H9 (cell line): ENCODE measurements around the gene MAD1L1. TPM values are rescaled to one million over a fixed set of nuclear protein-coding genes. Genes with fewer than 3 reads are reported as not detected.

Experiments used
- DNase-seq: peaks from one replicate; pipeline ENCODE4 v3.0.0-alpha.2; 2017
- H2AFZ ChIP-seq: one replicate; pipeline ENCODE4 v1.6.1; 2013; ENCODE audit warnings: mild to moderate bottlenecking, low read length, control low read depth, moderate library complexity
- H2AK5ac ChIP-seq: 2 replicates; pipeline ENCODE4 v1.6.1; 2013; ENCODE audit warnings: low read length, control low read depth, mixed read lengths; ENCODE audit not compliant: insufficient read length
- H2BK120ac ChIP-seq: one replicate; pipeline ENCODE4 v1.6.1; 2013; ENCODE audit warnings: low read depth, mild to moderate bottlenecking, low read length, control low read depth, inconsistent platforms; ENCODE audit not compliant: poor library complexity, severe bottlenecking
- H2BK12ac ChIP-seq: 2 replicates; pipeline ENCODE4 v1.6.1; 2013; ENCODE audit warnings: low read length, control low read depth, mixed read lengths, low read depth; ENCODE audit not compliant: insufficient read length
- H2BK15ac ChIP-seq: 2 replicates; pipeline ENCODE4 v1.6.1; 2013; ENCODE audit warnings: low read depth, low read length, control low read depth
- H2BK20ac ChIP-seq: one replicate; pipeline ENCODE4 v1.6.1; 2013; ENCODE audit warnings: low read depth, mild to moderate bottlenecking, low read length, control low read depth, inconsistent platforms; ENCODE audit not compliant: poor library complexity, severe bottlenecking
- H2BK5ac ChIP-seq: 2 replicates; pipeline ENCODE4 v1.6.1; 2013; ENCODE audit warnings: low read length, control low read depth, mixed read lengths; ENCODE audit not compliant: insufficient read length
- H3K14ac ChIP-seq: 2 replicates; pipeline ENCODE4 v1.6.1; 2013; ENCODE audit warnings: low read length, control low read depth; ENCODE audit not compliant: insufficient read depth
- H3K18ac ChIP-seq: 2 replicates; pipeline ENCODE4 v1.6.1; 2013; ENCODE audit warnings: low read depth, mild to moderate bottlenecking, mixed read lengths, low read length, control low read depth; ENCODE audit not compliant: insufficient read length
- H3K23ac ChIP-seq: 2 replicates; pipeline ENCODE4 v1.6.1; 2013; ENCODE audit warnings: low read length, control low read depth, mixed read lengths, low read depth; ENCODE audit not compliant: insufficient read length
- H3K23me2 ChIP-seq: 2 replicates; pipeline ENCODE4 v1.6.1; 2013; ENCODE audit warnings: low read depth, mild to moderate bottlenecking, mixed read lengths, low read length, control low read depth; ENCODE audit not compliant: insufficient read length, poor library complexity, severe bottlenecking
- H3K27ac ChIP-seq: 2 replicates; pipeline ENCODE4 v1.5.1; 2013; ENCODE audit warnings: low read length, control low read depth, mixed read lengths, low read depth; ENCODE audit not compliant: insufficient read length
- H3K27me3 ChIP-seq: 2 replicates; pipeline ENCODE4 v1.6.1; 2013; ENCODE audit warnings: low read length, control low read depth, inconsistent platforms; ENCODE audit not compliant: insufficient read depth
- H3K4ac ChIP-seq: 2 replicates; pipeline ENCODE4 v1.6.1; 2013; ENCODE audit warnings: low read depth, mild to moderate bottlenecking, control low read depth, inconsistent platforms, low read length, moderate library complexity
- H3K4me1 ChIP-seq: 2 replicates; pipeline ENCODE4 v1.6.1; 2013; ENCODE audit warnings: low read length, control low read depth, inconsistent platforms; ENCODE audit not compliant: insufficient read depth
- H3K4me2 ChIP-seq: 2 replicates; pipeline ENCODE4 v1.6.1; 2013; ENCODE audit warnings: low read length, control low read depth, mixed read lengths; ENCODE audit not compliant: insufficient read length, insufficient read depth
- H3K56ac ChIP-seq: 2 replicates; pipeline ENCODE4 v1.6.1; 2013; ENCODE audit warnings: low read depth, mild to moderate bottlenecking, mixed read lengths, low read length, control low read depth; ENCODE audit not compliant: insufficient read length
- H3K79me1 ChIP-seq: 2 replicates; pipeline ENCODE4 v1.6.1; 2013; ENCODE audit warnings: low read depth, mild to moderate bottlenecking, moderate library complexity, low read length, control low read depth, inconsistent platforms; ENCODE audit not compliant: insufficient read depth, poor library complexity, severe bottlenecking
- H3K79me2 ChIP-seq: 2 replicates; pipeline ENCODE4 v1.6.1; 2013; ENCODE audit warnings: low read length, control low read depth, inconsistent platforms; ENCODE audit not compliant: insufficient read depth
- H3K9ac ChIP-seq: 2 replicates; pipeline ENCODE4 v1.6.1; 2013; ENCODE audit warnings: low read length, control low read depth, mixed read lengths; ENCODE audit not compliant: insufficient read length; ENCODE audit errors: extremely low read depth
- H3K9me3 ChIP-seq: one replicate; pipeline ENCODE4 v1.6.1; 2013; ENCODE audit warnings: low read depth, low read length, inconsistent platforms; ENCODE audit not compliant: control insufficient read depth
- H3T11ph ChIP-seq: one replicate; pipeline ENCODE4 v1.6.1; 2013; ENCODE audit warnings: mild to moderate bottlenecking, low read length, control low read depth, inconsistent platforms
- H4K20me1 ChIP-seq: one replicate; pipeline ENCODE4 v1.6.1; 2013; ENCODE audit not compliant: control insufficient read depth, insufficient read length, insufficient read depth
- H4K5ac ChIP-seq: 2 replicates; pipeline ENCODE4 v1.6.1; 2013; ENCODE audit warnings: low read depth, mild to moderate bottlenecking, mixed read lengths, low read length, control low read depth; ENCODE audit not compliant: insufficient read length
- H4K8ac ChIP-seq: replicated peaks from 2 replicates; pipeline ENCODE4 v1.6.1; 2013; ENCODE audit warnings: low read length, control low read depth, mixed read lengths, low read depth; ENCODE audit not compliant: insufficient read length
- H4K91ac ChIP-seq: 2 replicates; pipeline ENCODE4 v1.6.1; 2013; ENCODE audit warnings: low read depth, mild to moderate bottlenecking, moderate library complexity, mixed read lengths, low read length, control low read depth; ENCODE audit not compliant: insufficient read length
- H3K27ac Mint-ChIP-seq, 3 experiments: 2 replicates in 2 of 3; 3 replicates in 1 of 3; pipeline ENCODE4 v1.8.0; 2020 to 2021; ENCODE audit warnings: mixed read lengths in 3 of 3, mild to moderate bottlenecking in 1 of 3, moderate library complexity in 1 of 3
- H3K27me3 Mint-ChIP-seq: 2 replicates; pipeline ENCODE4 v1.8.0; 2021; ENCODE audit warnings: low read depth, mild to moderate bottlenecking, moderate library complexity, mixed read lengths
- H3K36me3 Mint-ChIP-seq, 3 experiments: 2 replicates in 2 of 3; 3 replicates in 1 of 3; pipeline ENCODE4 v1.8.0; 2020 to 2021; ENCODE audit warnings: low read depth in 3 of 3, mixed read lengths in 3 of 3; ENCODE audit not compliant: insufficient read depth in 1 of 3
- H3K4me1 Mint-ChIP-seq, 2 experiments: 2 replicates each; pipeline ENCODE4 v1.8.0; 2020; ENCODE audit warnings: mixed read lengths in 2 of 2
- H3K4me3 Mint-ChIP-seq, 2 experiments: 2 replicates in 1 of 2; 3 replicates in 1 of 2; pipeline ENCODE4 v1.8.0; 2020 to 2021; ENCODE audit warnings: mild to moderate bottlenecking in 2 of 2, mixed read lengths in 2 of 2, moderate library complexity in 1 of 2
- H3K9me3 Mint-ChIP-seq, 2 experiments: 2 replicates in 1 of 2; 3 replicates in 1 of 2; pipeline ENCODE4 v1.8.0; 2020; ENCODE audit warnings: mild to moderate bottlenecking in 2 of 2, mixed read lengths in 2 of 2, moderate library complexity in 1 of 2
- WGBS: extraction: QIAGEN DNeasy Blood & Tissue Kit; methylation state at CpG from one replicate; pipeline ENCODE4 v1.1.7; 2013; ENCODE audit warnings: missing lambda C conversion rate, low lambda C conversion rate, mixed read lengths; ENCODE audit not compliant: insufficient read length; ENCODE audit errors: extremely low coverage; 5-methylcytosine and 5-hydroxymethylcytosine counted together
- total RNA-seq: library from RNA; stranded (reverse); gene quantifications from 2 replicates; pipeline ENCODE4 v1.2.1, GENCODE V29; 2021
- TF ChIP-seq, protein P1 (sequence below): fragments of 200-600 bp; sonication (generic); conservative IDR thresholded peaks from 3 replicates; pipeline ENCODE4 v1.8.0; 2021; ENCODE audit warnings: antibody characterized with exemption, mild to moderate bottlenecking

Gene MAD1L1
- total RNA-seq, 1 experiment from 2014 or later: 39.0 TPM

DNA sequence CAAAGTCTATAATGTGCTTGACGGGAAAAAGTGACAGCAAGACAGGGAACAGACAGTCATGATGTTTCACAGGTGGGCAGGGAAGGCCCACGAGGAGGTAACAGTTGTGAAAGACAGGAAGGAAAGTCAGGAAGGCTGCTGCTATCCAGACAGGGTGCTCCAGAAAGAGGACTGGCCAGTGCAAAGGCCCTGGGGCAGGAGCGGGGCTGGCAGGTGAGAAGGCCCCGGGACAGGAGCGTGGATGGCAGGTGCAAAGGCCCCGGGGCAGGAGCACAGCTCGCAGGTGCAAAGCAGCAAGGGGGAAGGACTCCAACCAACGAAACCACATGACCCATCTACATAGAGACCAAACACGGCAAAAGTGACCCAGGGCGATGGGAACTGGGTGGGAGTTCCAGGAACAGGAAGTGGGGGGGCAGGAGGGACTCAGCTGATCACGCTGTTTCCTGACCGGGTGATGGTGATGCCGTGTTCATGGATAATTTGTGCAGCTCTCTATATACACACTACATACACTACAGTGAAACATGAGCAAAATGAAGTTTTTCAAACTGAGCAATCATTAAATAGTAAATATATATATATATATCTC lies 138.2 kb downstream of the MAD1L1 start:
- peaks cover 20 to 29% (median 23%) of the 10 kb centered on the region in 3 experiments for H3K36me3 Mint-ChIP-seq
- Histone ChIP-seq H2BK120ac (no peak overlapping the region), H2AFZ (no peak overlapping the region), H3T11ph (no peak overlapping the region), H3K79me1 (no peaks in the 10 kb centered on the region), H3K56ac (no peak overlapping the region), H4K5ac (no peak overlapping the region), H2BK15ac (no peak overlapping the region), H3K4ac (no peak overlapping the region), H3K23me2 (no peaks in the 10 kb centered on the region), H2BK5ac (no peak overlapping the region), H4K91ac (no peak overlapping the region), H3K4me2 (no peak overlapping the region), H3K14ac (no peak overlapping the region), H2AK5ac (no peak overlapping the region), H2BK12ac (no peak overlapping the region), H3K9me3 (no peaks in the 10 kb centered on the region), H3K18ac (no peak overlapping the region), H3K4me1 (no peaks in the 10 kb centered on the region), H4K20me1 (no peaks in the 10 kb centered on the region), H2BK20ac (no peak overlapping the region), H3K9ac (no peak overlapping the region), H4K8ac (no peak overlapping the region), H3K79me2 (no peaks in the 10 kb centered on the region), H3K27ac (no peak overlapping the region), H3K23ac (no peak overlapping the region), H3K27me3 (no peaks in the 10 kb centered on the region)
- no peaks in the 10 kb centered on the region for H3K27me3 Mint-ChIP-seq
- no peak overlapping the region for H3K27ac Mint-ChIP-seq
- DNase-seq: no peak
- no CpG with 5 or more reads among the region's 13 CpGs for WGBS
- TF ChIP-seq, protein P1, sequence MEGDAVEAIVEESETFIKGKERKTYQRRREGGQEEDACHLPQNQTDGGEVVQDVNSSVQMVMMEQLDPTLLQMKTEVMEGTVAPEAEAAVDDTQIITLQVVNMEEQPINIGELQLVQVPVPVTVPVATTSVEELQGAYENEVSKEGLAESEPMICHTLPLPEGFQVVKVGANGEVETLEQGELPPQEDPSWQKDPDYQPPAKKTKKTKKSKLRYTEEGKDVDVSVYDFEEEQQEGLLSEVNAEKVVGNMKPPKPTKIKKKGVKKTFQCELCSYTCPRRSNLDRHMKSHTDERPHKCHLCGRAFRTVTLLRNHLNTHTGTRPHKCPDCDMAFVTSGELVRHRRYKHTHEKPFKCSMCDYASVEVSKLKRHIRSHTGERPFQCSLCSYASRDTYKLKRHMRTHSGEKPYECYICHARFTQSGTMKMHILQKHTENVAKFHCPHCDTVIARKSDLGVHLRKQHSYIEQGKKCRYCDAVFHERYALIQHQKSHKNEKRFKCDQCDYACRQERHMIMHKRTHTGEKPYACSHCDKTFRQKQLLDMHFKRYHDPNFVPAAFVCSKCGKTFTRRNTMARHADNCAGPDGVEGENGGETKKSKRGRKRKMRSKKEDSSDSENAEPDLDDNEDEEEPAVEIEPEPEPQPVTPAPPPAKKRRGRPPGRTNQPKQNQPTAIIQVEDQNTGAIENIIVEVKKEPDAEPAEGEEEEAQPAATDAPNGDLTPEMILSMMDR: no peak
- H3K4me3 Mint-ChIP-seq: no peak overlapping the region
- H3K9me3 Mint-ChIP-seq: peaks cover 3% of the 10 kb centered on the region in 2 experiments; a peak in 3 of 5 replicates
- no peaks in the 10 kb centered on the region; a peak in 1 of 4 replicates for H3K4me1 Mint-ChIP-seq
